ENCODE measurements around the gene ACTL8. TPM values are rescaled to one million over a fixed set of nuclear protein-coding genes. Genes with fewer than 3 reads are reported as not detected.

ACTL8 gene
- total RNA-seq, 1 donor from 2014 or later, result not detected

DNA sequence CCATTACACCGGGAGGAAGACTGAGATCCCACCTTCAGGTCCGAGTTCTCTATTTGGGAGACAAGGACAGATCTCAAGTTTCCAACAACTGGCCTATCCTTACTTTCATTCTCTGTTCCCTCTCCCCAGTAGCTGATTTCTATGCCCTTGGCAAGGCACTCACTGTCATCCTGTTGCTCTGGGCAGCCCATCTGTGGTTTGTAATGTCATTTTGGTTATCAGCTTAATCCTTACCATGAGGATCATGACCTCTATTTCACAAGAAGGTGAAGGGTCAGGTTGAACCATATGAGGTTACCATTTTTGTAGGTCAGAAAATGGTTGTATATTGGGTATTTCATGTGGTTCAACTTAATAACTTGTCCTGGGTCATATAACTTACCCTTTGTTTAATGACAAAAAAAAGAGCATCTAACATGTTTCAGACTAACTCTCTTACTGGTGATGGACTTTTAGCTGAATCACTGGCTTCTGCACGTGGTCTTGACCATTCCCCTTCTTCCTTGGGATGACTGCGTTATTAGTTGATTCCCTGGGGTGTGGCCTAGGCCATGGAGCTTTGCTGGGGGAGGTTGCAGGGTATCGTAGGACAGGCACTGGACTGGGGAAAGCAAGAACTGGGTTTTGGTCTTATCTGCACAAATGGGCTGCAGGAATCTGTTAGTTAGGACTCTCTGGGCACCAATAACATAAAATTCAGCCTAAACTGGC is 120.2 kb downstream of the ACTL8 start:
- no peak for DNase-seq (ENCODE audit: low spot score)

DNA sequence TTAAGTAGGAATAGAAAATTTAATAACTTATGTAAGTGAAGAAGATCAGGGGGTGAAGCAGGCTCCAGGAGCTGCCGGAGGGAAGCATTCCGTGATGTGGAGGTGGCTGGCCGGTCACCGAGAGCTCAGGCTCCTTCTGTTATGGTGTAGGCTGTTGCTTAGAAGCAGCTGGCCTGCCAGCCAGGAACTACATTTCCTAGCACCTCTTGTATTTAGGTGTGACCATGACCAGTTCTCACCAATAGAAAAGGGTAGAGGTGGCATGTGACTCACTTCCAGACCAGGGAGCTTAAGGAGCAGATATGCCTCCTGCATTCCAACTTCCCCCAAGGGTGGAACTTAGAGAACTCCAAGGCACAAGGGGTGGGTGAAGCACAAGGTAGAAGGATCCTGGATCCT is 120.7 kb downstream of the ACTL8 start:
- DNase-seq (ENCODE audit: low spot score), result no peak

Other genes starting within 250 kb of the ACTL8 start
- 53.0 TPM for gene ARHGEF10L, start 215.6 kb upstream of the ACTL8 start, total RNA-seq

Measured in mucosa of gallbladder (tissue), 1 donor.